Endothelial cell of umbilical vein (primary cell): Measurements from ENCODE around the gene GAS5. TPM values are rescaled to one million over a fixed set of nuclear protein-coding genes. Genes with fewer than 3 reads are reported as not detected.

Source experiments
- BruUV-seq: library from RNA; stranded (reverse); fragments of 400-500 nt; replicated peaks from 2 replicates; lab custom pipeline; 2021; lab: Mats Ljungman, UMichigan
- CTCF ChIA-PET: fragments of 300-600, 350-600 bp; sonication (Branson Sonifier 250); formaldehyde crosslinking; loops from one replicate; lab custom pipeline; 2021; ENCODE audit warnings: antibody characterized with exemption, inconsistent platforms; lab: Charles Lee
- POLR2A ChIA-PET: fragments of 300-600, 350-600 bp; sonication (Branson Sonifier 250); formaldehyde crosslinking; loops from one replicate; lab custom pipeline; 2021; ENCODE audit warnings: antibody characterized with exemption, inconsistent platforms; lab: Charles Lee
- DNase-seq: peaks from one replicate; pipeline ENCODE4 v3.0.0-alpha.2; 2011; ENCODE audit warnings: low read depth, low spot score
- FAIRE-seq: peaks from 2 replicates; lab custom pipeline; 2011; peaks lifted over from hg19 to GRCh38; lab: Jason Lieb, UNC
- H2AFZ ChIP-seq: 2 replicates; pipeline ENCODE4 v1.6.0; 2012; ENCODE audit warnings: low read depth, low read length, control low read depth, inconsistent platforms
- H3K27ac ChIP-seq: 2 replicates; pipeline ENCODE4 v1.5.1; 2011; ENCODE audit warnings: low read depth, mild to moderate bottlenecking, control low read depth, low read length, moderate library complexity; ENCODE audit not compliant: insufficient read depth
- H3K27me3 ChIP-seq, 2 experiments: 2 replicates each; pipeline versions ENCODE4 v1.6.0 to v1.6.1; 2011; ENCODE audit warnings: low read length in 2 of 2, mixed read lengths in 1 of 2; ENCODE audit not compliant: control insufficient read depth in 2 of 2, insufficient read depth in 2 of 2
- H3K36me3 ChIP-seq, 2 experiments: 2 replicates in 1 of 2; 3 replicates in 1 of 2; pipeline ENCODE4 v1.5.1; 2011; ENCODE audit warnings: low read length in 2 of 2, mild to moderate bottlenecking in 1 of 2, moderate library complexity in 1 of 2; ENCODE audit not compliant: control insufficient read depth in 2 of 2, insufficient read depth in 2 of 2; ENCODE audit errors: extremely low read depth in 1 of 2
- H3K4me1 ChIP-seq: 3 replicates; pipeline ENCODE4 v1.5.1; 2011; ENCODE audit warnings: mild to moderate bottlenecking, low read length; ENCODE audit not compliant: control insufficient read depth, insufficient read depth; ENCODE audit errors: extremely low read depth
- H3K4me2 ChIP-seq: 2 replicates; pipeline ENCODE4 v1.6.1; 2011; ENCODE audit warnings: low read length, control low read depth, mixed read lengths; ENCODE audit not compliant: insufficient read depth
- H3K4me3 ChIP-seq, 3 experiments: fragments of 200-600 bp in 1 of 3; sonication (generic), shearing (Covaris generic) in 1 of 3; replicated peaks in 1 of 3; 2 replicates each; pipeline ENCODE4 v1.5.1; 2011 to 2016; ENCODE audit warnings: control low read depth in 3 of 3, low read length in 3 of 3, mild to moderate bottlenecking in 2 of 3, inconsistent platforms in 1 of 3, low read depth in 1 of 3, moderate library complexity in 1 of 3; ENCODE audit not compliant: insufficient read depth in 1 of 3
- H3K79me2 ChIP-seq: 2 replicates; pipeline ENCODE4 v1.6.0; 2012; ENCODE audit warnings: low read length, inconsistent platforms; ENCODE audit not compliant: control insufficient read depth, insufficient read depth
- H3K9ac ChIP-seq: replicated peaks from 2 replicates; pipeline ENCODE3; 2011; ENCODE audit warnings: low read length, control low read depth; ENCODE audit not compliant: insufficient read depth; ENCODE audit errors: extremely low read depth
- H3K9me1 ChIP-seq: replicated peaks from 3 replicates; pipeline ENCODE4 v1.6.0; 2011; ENCODE audit warnings: mild to moderate bottlenecking, low read length; ENCODE audit not compliant: control insufficient read depth, insufficient read depth; ENCODE audit errors: extremely low read depth
- H3K9me3 ChIP-seq: replicated peaks from 2 replicates; pipeline ENCODE4 v1.5.1; 2012; ENCODE audit warnings: low read length, inconsistent platforms; ENCODE audit not compliant: control insufficient read depth, insufficient read depth
- H4K20me1 ChIP-seq: replicated peaks from 2 replicates; pipeline ENCODE3; 2011; ENCODE audit warnings: mild to moderate bottlenecking, low read length; ENCODE audit not compliant: control insufficient read depth, insufficient read depth; ENCODE audit errors: extremely low read depth
- CTCF ChIP-seq, 2 donors: IDR thresholded peaks; 1 replicate in 1 of 2; 2 replicates in 1 of 2; pipeline ENCODE4 v1.5.1; 2011; ENCODE audit warnings: low read length in 2 of 2, mild to moderate bottlenecking in 2 of 2, moderate library complexity in 2 of 2, control low read depth in 1 of 2, inconsistent platforms in 1 of 2, low read depth in 1 of 2; ENCODE audit not compliant: insufficient read depth in 1 of 2; ENCODE audit errors: extremely low read depth in 1 of 2
- EZH2 ChIP-seq: IDR thresholded peaks from 2 replicates; pipeline ENCODE4 v1.6.1; 2012; ENCODE audit warnings: borderline replicate concordance, low read depth, mild to moderate bottlenecking, moderate library complexity, low read length, inconsistent platforms; ENCODE audit not compliant: severe bottlenecking
- GATA2 ChIP-seq: IDR thresholded peaks from 2 replicates; pipeline ENCODE4 v1.7.0; 2011; ENCODE audit warnings: low read depth, mild to moderate bottlenecking, moderate library complexity, mixed read lengths, low read length; ENCODE audit not compliant: insufficient read length, insufficient read depth
- JUN ChIP-seq: IDR thresholded peaks from 2 replicates; pipeline ENCODE4 v1.6.1; 2011; ENCODE audit warnings: borderline replicate concordance, low read depth; ENCODE audit not compliant: insufficient read length, insufficient read depth
- MAX ChIP-seq: IDR thresholded peaks from 2 replicates; pipeline ENCODE4 v1.6.1; 2011; ENCODE audit not compliant: insufficient read depth, insufficient read length
- POLR2A ChIP-seq: IDR thresholded peaks from 2 replicates; pipeline ENCODE4 v1.6.1; 2012; ENCODE audit warnings: low read depth, mild to moderate bottlenecking, control low read depth, low read length
- POLR2AphosphoS5 ChIP-seq: IDR thresholded peaks from 2 replicates; pipeline ENCODE4 v1.6.1; 2012; ENCODE audit warnings: low read depth, mild to moderate bottlenecking, control low read depth, low read length, moderate library complexity; ENCODE audit not compliant: insufficient read depth
- dilution Hi-C: fragments of 300-500 bp; cut with MboI; formaldehyde crosslinking; loops from one replicate; pipeline ENCODE4 v1.15.0; 2019; ENCODE audit warnings: low sequenced_read_pairs; ENCODE audit not compliant: extremely low pct_ligation_motif_present
- intact Hi-C: fragments of 100-400 bp; cut with micrococcal nuclease; formaldehyde crosslinking; loops from one replicate; pipeline ENCODE4 v1.10.0; 2022
- polyA plus RNA-seq, 4 experiments: library from polyadenylated mRNA; depleted of rRNA in 3 of 4; stranded (reverse) in 3 of 4; unstranded in 1 of 4; fragments of >200 nt; gene quantifications; 2 replicates each; pipeline versions ENCODE4 v1.2.1 to v1.2.3, GENCODE V29; 2011 to 2012; ENCODE audit warnings: missing spikeins in 1 of 4
- total RNA-seq: library from RNA; stranded (reverse); gene quantifications from 2 replicates; pipeline ENCODE4 v1.2.3, GENCODE V29; 2021

The GAS5 gene
- total and polyA plus RNA-seq, 2 donors (not counting 3 experiments of a cell fraction or from before 2014, with no cell fraction given): 343 to 492 TPM

GRCh38 chr1:173821680-173822079 lies 46.1 kb downstream of the GAS5 start:
- H3K27ac ChIP-seq: no peak overlapping the region
- dilution Hi-C loops (no loop called here), intact Hi-C loops (no loop called here)
- H2AFZ ChIP-seq: no peak overlapping the region
- no peak for TF ChIP-seq GATA2
- no peak for TF ChIP-seq MAX
- no peak for TF ChIP-seq POLR2AphosphoS5
- TF ChIP-seq POLR2A: no peak
- no peak overlapping the region for H3K9ac ChIP-seq
- no peaks in the 10 kb centered on the region for H3K36me3 ChIP-seq
- H3K27me3 ChIP-seq: no peaks in the 10 kb centered on the region
- ChIA-PET POLR2A (interaction anchor here (0.6 kb wide), 1 partner anchor 419 kb away, joined by 6 read pairs; no protein-coding TSS in a partner anchor), CTCF (interaction anchor here (0.9 kb wide), 1 partner anchor 386 kb away, joined by 3 read pairs; no protein-coding TSS in a partner anchor)
- no peak overlapping the region for H3K4me3 ChIP-seq
- H3K9me3 ChIP-seq: no peaks in the 10 kb centered on the region
- no peaks in the 10 kb centered on the region for H3K9me1 ChIP-seq
- H3K79me2 ChIP-seq: peaks cover 65% of the 10 kb centered on the region
- FAIRE-seq: no peak
- no peaks in the 10 kb centered on the region for H4K20me1 ChIP-seq
- DNase-seq: no peak
- peaks cover 10% of the 10 kb centered on the region for H3K4me1 ChIP-seq
- no TSS peak for BruUV-seq
- no peak overlapping the region for H3K4me2 ChIP-seq

GRCh38 chr1:173818459-173818858 lies 49.3 kb downstream of the GAS5 start:
- TF ChIP-seq MAX: no peak
- TF ChIP-seq POLR2A: no peak
- no peak for TF ChIP-seq GATA2
- no peak for TF ChIP-seq JUN
- no peak for TF ChIP-seq CTCF (IDR thresholded peaks at IDR 0.05; ENCODE audit: extremely low read depth in 1 of 2, insufficient read depth in 1 of 2, low read depth in 1 of 2, low read length in 2 of 2)
- no peak for TF ChIP-seq EZH2
- no TSS peak for BruUV-seq
- Histone ChIP-seq H4K20me1 (no peaks in the 10 kb centered on the region), H3K27ac (no peak overlapping the region), H2AFZ (no peak overlapping the region), H3K9me3 (no peaks in the 10 kb centered on the region), H3K4me2 (no peak overlapping the region), H3K9ac (no peak overlapping the region), H3K9me1 (no peaks in the 10 kb centered on the region), H3K79me2 (peaks cover 86% of the 10 kb centered on the region), H3K36me3 (no peaks in the 10 kb centered on the region), H3K4me3 (no peak overlapping the region), H3K4me1 (peaks cover 9% of the 10 kb centered on the region), H3K27me3 (no peaks in the 10 kb centered on the region)
- no peak for DNase-seq
- ChIA-PET CTCF (no interaction called here), POLR2A (no interaction called here)
- intact Hi-C loops (no loop called here), dilution Hi-C loops (no loop called here)
- no peak for FAIRE-seq
